GM12878 (cell line): ENCODE results near the gene F13A1. TPM values are rescaled to one million over a fixed set of nuclear protein-coding genes. Genes with fewer than 3 reads are reported as not detected.

ENCODE experiments used
- ATAC-seq: fragments of 200-7000 bp; cut with Tn5 transposase; 3 replicates; pipeline ENCODE4 v1.9.1; 2020; ENCODE audit warnings: mild to moderate bottlenecking, moderate library complexity
- BruUV-seq: library from RNA; stranded (reverse); fragments of 400-500 nt; replicated peaks from 2 replicates; lab custom pipeline; 2021; lab: Mats Ljungman, UMichigan
- CTCF ChIA-PET: fragments of 300-600 bp; sonication (Branson Sonifier 250); formaldehyde crosslinking; extraction: SDS; loops from one replicate; lab custom pipeline; 2021; ENCODE audit warnings: inconsistent platforms; lab: Yijun Ruan, JAX
- POLR2A ChIA-PET: fragments of 350-600 bp; formaldehyde crosslinking; extraction: SDS; loops from one replicate; lab custom pipeline; 2021; ENCODE audit warnings: inconsistent platforms; lab: Charles Lee
- RAD21 ChIA-PET: fragments of 300-600 bp; sonication (Branson Sonifier 250); formaldehyde crosslinking; loops from one replicate; lab custom pipeline; 2023; ENCODE audit warnings: antibody characterized with exemption; ENCODE audit not compliant: unreplicated experiment; lab: Charles Lee
- SMC1A ChIA-PET: fragments of 300-600 bp; sonication (Branson Sonifier 250); formaldehyde crosslinking; loops from one replicate; lab custom pipeline; 2023; ENCODE audit not compliant: unreplicated experiment, uncharacterized antibody; lab: Charles Lee
- DNase-seq: peaks from one replicate; pipeline ENCODE4 v3.0.0-alpha.2; 2011; ENCODE audit warnings: low read depth, low spot score
- FAIRE-seq: peaks from 3 replicates; lab custom pipeline; 2011; peaks lifted over from hg19 to GRCh38; lab: Jason Lieb, UNC
- H2AFZ ChIP-seq: 2 replicates; pipeline ENCODE4 v1.6.0; 2011; ENCODE audit warnings: low read depth, low read length, control low read depth; ENCODE audit not compliant: control insufficient read depth
- H3K27ac ChIP-seq: 2 replicates; pipeline ENCODE4 v1.5.1; 2011; ENCODE audit warnings: control low read depth; ENCODE audit not compliant: control insufficient read depth, insufficient read depth
- H3K27me3 ChIP-seq, 2 experiments: replicated peaks in 1 of 2; 2 replicates each; pipeline versions ENCODE4 v1.6.0 to v1.6.1; 2011; ENCODE audit warnings: low read length in 1 of 2; ENCODE audit not compliant: control insufficient read depth in 2 of 2, insufficient read depth in 2 of 2
- H3K36me3 ChIP-seq, 2 experiments: 2 replicates each; pipeline ENCODE4 v1.5.1; 2011; ENCODE audit warnings: low read length in 1 of 2; ENCODE audit not compliant: control insufficient read depth in 2 of 2, insufficient read depth in 2 of 2
- H3K4me1 ChIP-seq: 2 replicates; pipeline ENCODE4 v1.6.1; 2011; ENCODE audit warnings: mild to moderate bottlenecking, low read length, moderate library complexity, mixed read lengths; ENCODE audit not compliant: control insufficient read depth, insufficient read depth
- H3K4me2 ChIP-seq: 2 replicates; pipeline ENCODE4 v1.6.0; 2011; ENCODE audit warnings: control low read depth; ENCODE audit not compliant: control insufficient read depth, insufficient read depth
- H3K4me3 ChIP-seq: fragments of 200-600 bp; sonication (generic); 2 replicates; pipeline ENCODE4 v1.5.1; 2016
- H3K79me2 ChIP-seq: 2 replicates; pipeline ENCODE4 v1.6.0; 2011; ENCODE audit warnings: low read length; ENCODE audit not compliant: control insufficient read depth, insufficient read depth
- H3K9ac ChIP-seq: 2 replicates; pipeline ENCODE4 v1.8.0; 2011; ENCODE audit warnings: low read length, control low read depth, mixed read lengths; ENCODE audit not compliant: control insufficient read depth, insufficient read depth
- H3K9me3 ChIP-seq: replicated peaks from 3 replicates; pipeline ENCODE4 v1.5.1; 2011; ENCODE audit warnings: mild to moderate bottlenecking, low read length; ENCODE audit not compliant: control insufficient read depth, insufficient read depth
- H4K20me1 ChIP-seq: 2 replicates; pipeline ENCODE4 v1.6.0; 2011; ENCODE audit not compliant: control insufficient read depth, insufficient read depth
- CHD4 ChIP-seq: fragments of 200-600 bp; sonication (generic); IDR thresholded peaks from 2 replicates; pipeline ENCODE4 v1.6.1; 2016; ENCODE audit warnings: mild to moderate bottlenecking
- IKZF2 ChIP-seq, 2 experiments: fragments of 450-650 bp; IDR thresholded peaks; 2 replicates each; pipeline ENCODE4 v1.6.1; 2017; ENCODE audit warnings: mild to moderate bottlenecking in 2 of 2, moderate library complexity in 2 of 2
- NR2C1 ChIP-seq: fragments of 450-650 bp; IDR thresholded peaks from 2 replicates; pipeline ENCODE4 v1.6.1; 2017; ENCODE audit warnings: antibody characterized with exemption, mild to moderate bottlenecking, moderate library complexity
- POU2F2 ChIP-seq: IDR thresholded peaks from 3 replicates; pipeline ENCODE4 v1.6.1; 2011; ENCODE audit warnings: low read depth, mild to moderate bottlenecking, low read length, borderline replicate concordance
- RAD51 ChIP-seq: fragments of 450-650 bp; IDR thresholded peaks from 2 replicates; pipeline ENCODE4 v1.6.1; 2016; ENCODE audit warnings: moderate library complexity, mild to moderate bottlenecking, inconsistent platforms
- SMARCA5 ChIP-seq: fragments of 450-650 bp; IDR thresholded peaks from 2 replicates; pipeline ENCODE4 v1.6.1; 2017; ENCODE audit warnings: mild to moderate bottlenecking
- SREBF1 ChIP-seq: IDR thresholded peaks from 2 replicates; pipeline ENCODE4 v1.6.1; 2012; ENCODE audit warnings: mild to moderate bottlenecking, low read length
- STAT3 ChIP-seq: IDR thresholded peaks from 2 replicates; pipeline ENCODE4 v1.6.1; 2011; ENCODE audit warnings: low read depth, low read length, improper control_type of control experiment
- TCF3 ChIP-seq: IDR thresholded peaks from 2 replicates; pipeline ENCODE4 v1.6.1; 2012; ENCODE audit warnings: low read depth, mild to moderate bottlenecking, low read length, borderline replicate concordance; ENCODE audit not compliant: insufficient read depth
- ZBTB11 ChIP-seq: fragments of 450-650 bp; formaldehyde crosslinking; IDR thresholded peaks from 2 replicates; pipeline ENCODE4 v1.5.0; 2022; ENCODE audit warnings: mild to moderate bottlenecking, missing genetic modification characterization
- in situ Hi-C: fragments of 300-500 bp; cut with MboI; formaldehyde crosslinking; loops from 9 replicates; pipeline ENCODE4 v1.14.3; 2018; ENCODE audit warnings: mixed read lengths
- intact Hi-C: fragments of 100-400 bp; cut with micrococcal nuclease; formaldehyde crosslinking; loops from one replicate; pipeline ENCODE4 v1.14.2; 2022; ENCODE audit not compliant: unreplicated experiment
- polyA plus RNA-seq, 11 experiments: library from polyadenylated mRNA; depleted of rRNA in 4 of 11; unstranded in 6 of 11; stranded (reverse) in 5 of 11; fragments of >200 nt; fragmentation: Nextera tagmentation in 4 of 11; fragmentation: Illumina TruSeq in 1 of 11; extraction: Ambion mirVana in 4 of 11; extraction: Trizol in 1 of 11; gene quantifications; 1 replicate in 1 of 11; 2 replicates in 10 of 11; pipeline versions ENCODE4 v1.2.1 to v1.2.3, GENCODE V29; 2011 to 2016; ENCODE audit warnings: inconsistent platforms in 2 of 11, missing spikeins in 2 of 11, low read depth in 1 of 11
- total RNA-seq, 4 experiments: library from RNA; depleted of rRNA in 3 of 4; stranded (reverse); fragments of >200 nt in 3 of 4; fragmentation: Illumina TruSeq in 1 of 4; extraction: Trizol in 1 of 4; gene quantifications; 2 replicates each; pipeline versions ENCODE4 v1.2.1 to v1.2.3, GENCODE V29; 2013 to 2021
- TF ChIP-seq, protein P1 (sequence below): fragments of 450-650 bp; IDR thresholded peaks from 2 replicates; pipeline ENCODE4 v1.6.1; 2018; ENCODE audit warnings: mild to moderate bottlenecking, low read depth, moderate library complexity; ENCODE audit not compliant: partially characterized antibody
- TF ChIP-seq, protein P2 (sequence below), 3 experiments: IDR thresholded peaks in 2 of 3; conservative IDR thresholded peaks in 1 of 3; 2 replicates each; pipeline ENCODE4 v1.5.1; 2011; ENCODE audit warnings: low read depth in 3 of 3, low read length in 3 of 3, mild to moderate bottlenecking in 3 of 3, control low read depth in 2 of 3, moderate library complexity in 2 of 3, inconsistent platforms in 1 of 3, mixed read lengths in 1 of 3; ENCODE audit not compliant: control insufficient read depth in 2 of 3, insufficient read depth in 1 of 3; ENCODE audit errors: extremely low read depth in 1 of 3
- TF ChIP-seq, protein P3 (sequence below): fragments of 450-650 bp; IDR thresholded peaks from 2 replicates; pipeline ENCODE4 v1.6.1; 2017; ENCODE audit warnings: mild to moderate bottlenecking, low read depth, inconsistent platforms; ENCODE audit not compliant: poor library complexity, severe bottlenecking

F13A1 gene
- total and polyA plus RNA-seq, 10 of the 15 experiments (the other 5 are each of a cell fraction or from before 2014, with no cell fraction given) = 0.48 to 1.8 (median 1.0) TPM

DNA sequence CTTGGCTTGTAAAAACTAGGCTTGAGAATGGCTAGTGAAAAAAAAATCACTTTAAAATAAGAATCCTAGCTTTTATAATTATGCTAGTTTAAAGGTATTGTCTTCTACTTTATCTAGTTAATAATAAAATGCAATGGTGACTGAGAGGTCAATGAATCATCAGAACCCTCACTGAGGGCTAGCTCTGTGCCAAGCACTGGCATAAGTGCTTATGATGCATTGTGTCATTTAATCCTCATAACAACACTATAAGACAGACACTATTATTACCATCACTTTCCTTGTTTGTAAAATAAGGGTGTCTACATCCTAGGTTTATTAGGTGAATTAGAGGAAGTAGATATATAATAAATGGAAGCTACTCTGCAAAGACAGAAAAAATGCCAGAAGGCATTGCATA lies 144.3 kb downstream of the F13A1 start:
- no peaks in the 10 kb centered on the region for H3K36me3 ChIP-seq
- no peaks in the 10 kb centered on the region for H3K27me3 ChIP-seq
- no peaks in the 10 kb centered on the region for H3K79me2 ChIP-seq
- BruUV-seq = no TSS peak
- ChIA-PET CTCF (no interaction called here), POLR2A (no interaction called here), SMC1A (interaction anchor here (1.2 kb wide), 1 partner anchor 119 kb away, joined by 3 read pairs; no protein-coding TSS in a partner anchor), RAD21 (no interaction called here)
- FAIRE-seq = no peak
- no peaks in the 10 kb centered on the region for H4K20me1 ChIP-seq
- in situ Hi-C loops = no loop called here
- no peak overlapping the region for H3K27ac ChIP-seq
- ATAC-seq = no peak
- no peak overlapping the region for H3K9ac ChIP-seq
- H3K4me1 ChIP-seq = no peaks in the 10 kb centered on the region
- no peak overlapping the region for H3K4me2 ChIP-seq
- no peak overlapping the region for H3K4me3 ChIP-seq
- no peaks in the 10 kb centered on the region for H3K9me3 ChIP-seq
- H2AFZ ChIP-seq = no peak overlapping the region
- DNase-seq = no peak
- intact Hi-C loops = no loop called here
- no peak for TF ChIP-seq NR2C1
- TF ChIP-seq, protein P1, sequence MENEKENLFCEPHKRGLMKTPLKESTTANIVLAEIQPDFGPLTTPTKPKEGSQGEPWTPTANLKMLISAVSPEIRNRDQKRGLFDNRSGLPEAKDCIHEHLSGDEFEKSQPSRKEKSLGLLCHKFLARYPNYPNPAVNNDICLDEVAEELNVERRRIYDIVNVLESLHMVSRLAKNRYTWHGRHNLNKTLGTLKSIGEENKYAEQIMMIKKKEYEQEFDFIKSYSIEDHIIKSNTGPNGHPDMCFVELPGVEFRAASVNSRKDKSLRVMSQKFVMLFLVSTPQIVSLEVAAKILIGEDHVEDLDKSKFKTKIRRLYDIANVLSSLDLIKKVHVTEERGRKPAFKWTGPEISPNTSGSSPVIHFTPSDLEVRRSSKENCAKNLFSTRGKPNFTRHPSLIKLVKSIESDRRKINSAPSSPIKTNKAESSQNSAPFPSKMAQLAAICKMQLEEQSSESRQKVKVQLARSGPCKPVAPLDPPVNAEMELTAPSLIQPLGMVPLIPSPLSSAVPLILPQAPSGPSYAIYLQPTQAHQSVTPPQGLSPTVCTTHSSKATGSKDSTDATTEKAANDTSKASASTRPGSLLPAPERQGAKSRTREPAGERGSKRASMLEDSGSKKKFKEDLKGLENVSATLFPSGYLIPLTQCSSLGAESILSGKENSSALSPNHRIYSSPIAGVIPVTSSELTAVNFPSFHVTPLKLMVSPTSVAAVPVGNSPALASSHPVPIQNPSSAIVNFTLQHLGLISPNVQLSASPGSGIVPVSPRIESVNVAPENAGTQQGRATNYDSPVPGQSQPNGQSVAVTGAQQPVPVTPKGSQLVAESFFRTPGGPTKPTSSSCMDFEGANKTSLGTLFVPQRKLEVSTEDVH = no peak
- TF ChIP-seq IKZF2 (IDR thresholded peaks at IDR 0.05) = no peak
- TF ChIP-seq SREBF1 = no peak
- TF ChIP-seq RAD51 = no peak
- TF ChIP-seq, protein P2, sequence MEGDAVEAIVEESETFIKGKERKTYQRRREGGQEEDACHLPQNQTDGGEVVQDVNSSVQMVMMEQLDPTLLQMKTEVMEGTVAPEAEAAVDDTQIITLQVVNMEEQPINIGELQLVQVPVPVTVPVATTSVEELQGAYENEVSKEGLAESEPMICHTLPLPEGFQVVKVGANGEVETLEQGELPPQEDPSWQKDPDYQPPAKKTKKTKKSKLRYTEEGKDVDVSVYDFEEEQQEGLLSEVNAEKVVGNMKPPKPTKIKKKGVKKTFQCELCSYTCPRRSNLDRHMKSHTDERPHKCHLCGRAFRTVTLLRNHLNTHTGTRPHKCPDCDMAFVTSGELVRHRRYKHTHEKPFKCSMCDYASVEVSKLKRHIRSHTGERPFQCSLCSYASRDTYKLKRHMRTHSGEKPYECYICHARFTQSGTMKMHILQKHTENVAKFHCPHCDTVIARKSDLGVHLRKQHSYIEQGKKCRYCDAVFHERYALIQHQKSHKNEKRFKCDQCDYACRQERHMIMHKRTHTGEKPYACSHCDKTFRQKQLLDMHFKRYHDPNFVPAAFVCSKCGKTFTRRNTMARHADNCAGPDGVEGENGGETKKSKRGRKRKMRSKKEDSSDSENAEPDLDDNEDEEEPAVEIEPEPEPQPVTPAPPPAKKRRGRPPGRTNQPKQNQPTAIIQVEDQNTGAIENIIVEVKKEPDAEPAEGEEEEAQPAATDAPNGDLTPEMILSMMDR (IDR thresholded peaks at IDR 0.05 in 2 of 3, conservative IDR thresholded peaks at IDR 0.05 in 1 of 3; ENCODE audit: control insufficient read depth in 2 of 3, extremely low read depth in 1 of 3, insufficient read depth in 1 of 3, low read depth in 3 of 3, low read length in 3 of 3) = no peak
- TF ChIP-seq STAT3 = no peak
- TF ChIP-seq, protein P3, sequence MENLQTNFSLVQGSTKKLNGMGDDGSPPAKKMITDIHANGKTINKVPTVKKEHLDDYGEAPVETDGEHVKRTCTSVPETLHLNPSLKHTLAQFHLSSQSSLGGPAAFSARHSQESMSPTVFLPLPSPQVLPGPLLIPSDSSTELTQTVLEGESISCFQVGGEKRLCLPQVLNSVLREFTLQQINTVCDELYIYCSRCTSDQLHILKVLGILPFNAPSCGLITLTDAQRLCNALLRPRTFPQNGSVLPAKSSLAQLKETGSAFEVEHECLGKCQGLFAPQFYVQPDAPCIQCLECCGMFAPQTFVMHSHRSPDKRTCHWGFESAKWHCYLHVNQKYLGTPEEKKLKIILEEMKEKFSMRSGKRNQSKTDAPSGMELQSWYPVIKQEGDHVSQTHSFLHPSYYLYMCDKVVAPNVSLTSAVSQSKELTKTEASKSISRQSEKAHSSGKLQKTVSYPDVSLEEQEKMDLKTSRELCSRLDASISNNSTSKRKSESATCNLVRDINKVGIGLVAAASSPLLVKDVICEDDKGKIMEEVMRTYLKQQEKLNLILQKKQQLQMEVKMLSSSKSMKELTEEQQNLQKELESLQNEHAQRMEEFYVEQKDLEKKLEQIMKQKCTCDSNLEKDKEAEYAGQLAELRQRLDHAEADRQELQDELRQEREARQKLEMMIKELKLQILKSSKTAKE = no peak
- no peak for TF ChIP-seq ZBTB11 (CRISPR knock-in tag)
- TF ChIP-seq TCF3 = no peak
- TF ChIP-seq CHD4 = no peak
- no peak for TF ChIP-seq POU2F2
- no peak for TF ChIP-seq SMARCA5
